ENCODE data around the gene RALGDS. TPM values are rescaled to one million over a fixed set of nuclear protein-coding genes. Genes with fewer than 3 reads are reported as not detected.

RALGDS gene
- total and polyA plus RNA-seq, 2 experiments from 2014 or later = 8.6 to 20.3 TPM

DNA sequence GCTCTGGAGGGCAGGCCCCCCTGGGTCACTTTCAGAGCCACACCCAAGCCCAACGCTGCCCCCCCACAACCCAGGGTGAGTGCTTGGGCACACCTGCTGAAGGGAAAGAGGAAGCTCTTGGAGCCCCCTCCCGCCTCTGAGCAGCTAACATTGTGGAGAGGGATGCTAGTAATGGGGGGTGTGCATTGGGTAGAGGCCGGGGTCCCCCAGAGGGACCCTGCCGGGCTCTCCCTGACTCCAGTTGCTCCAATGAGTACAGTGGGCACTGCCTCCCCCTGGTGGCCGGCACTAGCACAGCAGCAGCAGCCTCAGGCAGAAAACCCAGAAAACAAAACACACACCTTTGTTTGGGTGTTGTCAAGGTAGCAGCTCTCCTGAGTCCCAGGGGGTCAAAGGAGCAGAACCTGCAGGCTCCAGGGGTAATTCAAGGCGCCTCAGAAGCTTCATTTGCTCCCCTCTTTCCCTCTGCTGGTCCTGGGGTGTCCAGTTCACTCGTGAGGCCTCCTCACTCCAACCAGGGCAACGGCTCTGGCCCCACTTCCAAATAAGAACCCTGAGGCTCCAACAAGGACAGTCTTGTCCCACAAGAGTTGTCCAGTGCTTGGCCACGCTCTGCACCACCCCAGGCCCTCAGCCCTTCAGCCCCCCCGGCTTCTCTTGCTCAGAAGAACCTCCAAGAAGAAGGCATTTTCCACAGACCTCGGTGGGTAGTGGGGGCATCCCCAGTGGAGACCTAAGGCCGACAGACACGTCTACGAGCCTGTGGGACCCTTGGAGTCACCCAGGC, 26.6 kb upstream of the RALGDS start:
- H3K36me3 Mint-ChIP-seq (ENCODE audit: low read depth) = no peaks in the 10 kb centered on the region
- H3K4me1 Mint-ChIP-seq = peaks cover 21% of the 10 kb centered on the region; the same call in 2 of the 3 replicates
- H3K27ac ChIP-seq (ENCODE audit: low read depth) = no peak overlapping the region
- peaks cover 35% of the 10 kb centered on the region for H3K27me3 Mint-ChIP-seq (ENCODE audit: insufficient read depth, low read depth, poor library complexity)
- DNase-seq (ENCODE audit: low spot score) = peak; percentile 96
- no peak overlapping the region for H2AFZ ChIP-seq
- peak; percentile 26 for ATAC-seq
- peaks cover 4% of the 10 kb centered on the region; the same call in 1 of the 2 replicates for H3K27me3 ChIP-seq (ENCODE audit: insufficient read depth)
- H3K9me2 ChIP-seq (ENCODE audit: insufficient read depth) = no peaks in the 10 kb centered on the region
- H3K27ac Mint-ChIP-seq = no peak overlapping the region
- peak overlapping the region; percentile 73 for H3K4me3 ChIP-seq
- H3K4me1 ChIP-seq (ENCODE audit: insufficient read depth) = peaks cover 8% of the 10 kb centered on the region
- H3F3A ChIP-seq (replicated peaks; ENCODE audit: low read depth) = no peaks in the 10 kb centered on the region
- H3K36me3 ChIP-seq (ENCODE audit: insufficient read depth) = no peaks in the 10 kb centered on the region
- no peak for TF ChIP-seq JUNB (IDR thresholded peaks at IDR 0.05; ENCODE audit: unreplicated experiment)
- TF ChIP-seq, protein P1, sequence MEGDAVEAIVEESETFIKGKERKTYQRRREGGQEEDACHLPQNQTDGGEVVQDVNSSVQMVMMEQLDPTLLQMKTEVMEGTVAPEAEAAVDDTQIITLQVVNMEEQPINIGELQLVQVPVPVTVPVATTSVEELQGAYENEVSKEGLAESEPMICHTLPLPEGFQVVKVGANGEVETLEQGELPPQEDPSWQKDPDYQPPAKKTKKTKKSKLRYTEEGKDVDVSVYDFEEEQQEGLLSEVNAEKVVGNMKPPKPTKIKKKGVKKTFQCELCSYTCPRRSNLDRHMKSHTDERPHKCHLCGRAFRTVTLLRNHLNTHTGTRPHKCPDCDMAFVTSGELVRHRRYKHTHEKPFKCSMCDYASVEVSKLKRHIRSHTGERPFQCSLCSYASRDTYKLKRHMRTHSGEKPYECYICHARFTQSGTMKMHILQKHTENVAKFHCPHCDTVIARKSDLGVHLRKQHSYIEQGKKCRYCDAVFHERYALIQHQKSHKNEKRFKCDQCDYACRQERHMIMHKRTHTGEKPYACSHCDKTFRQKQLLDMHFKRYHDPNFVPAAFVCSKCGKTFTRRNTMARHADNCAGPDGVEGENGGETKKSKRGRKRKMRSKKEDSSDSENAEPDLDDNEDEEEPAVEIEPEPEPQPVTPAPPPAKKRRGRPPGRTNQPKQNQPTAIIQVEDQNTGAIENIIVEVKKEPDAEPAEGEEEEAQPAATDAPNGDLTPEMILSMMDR (conservative IDR thresholded peaks at IDR 0.05; ENCODE audit: low read depth in 2 of 2) = peak; percentile 90 to 94
- peak overlapping the region; percentile 94 for H3K4me2 ChIP-seq
- H3K4me3 Mint-ChIP-seq = peak overlapping the region; percentile 82
- H3K79me2 ChIP-seq (replicated peaks; ENCODE audit: insufficient read depth) = 0 out of 2 replicates have a peak, but pooled peaks cover 7% of the 10 kb centered on the region
- H3K9me3 Mint-ChIP-seq = no peaks in the 10 kb centered on the region
- H4K20me1 ChIP-seq (replicated peaks; ENCODE audit: insufficient read depth) = peaks cover 12% of the 10 kb centered on the region; the same call in 1 of the 2 replicates

DNA sequence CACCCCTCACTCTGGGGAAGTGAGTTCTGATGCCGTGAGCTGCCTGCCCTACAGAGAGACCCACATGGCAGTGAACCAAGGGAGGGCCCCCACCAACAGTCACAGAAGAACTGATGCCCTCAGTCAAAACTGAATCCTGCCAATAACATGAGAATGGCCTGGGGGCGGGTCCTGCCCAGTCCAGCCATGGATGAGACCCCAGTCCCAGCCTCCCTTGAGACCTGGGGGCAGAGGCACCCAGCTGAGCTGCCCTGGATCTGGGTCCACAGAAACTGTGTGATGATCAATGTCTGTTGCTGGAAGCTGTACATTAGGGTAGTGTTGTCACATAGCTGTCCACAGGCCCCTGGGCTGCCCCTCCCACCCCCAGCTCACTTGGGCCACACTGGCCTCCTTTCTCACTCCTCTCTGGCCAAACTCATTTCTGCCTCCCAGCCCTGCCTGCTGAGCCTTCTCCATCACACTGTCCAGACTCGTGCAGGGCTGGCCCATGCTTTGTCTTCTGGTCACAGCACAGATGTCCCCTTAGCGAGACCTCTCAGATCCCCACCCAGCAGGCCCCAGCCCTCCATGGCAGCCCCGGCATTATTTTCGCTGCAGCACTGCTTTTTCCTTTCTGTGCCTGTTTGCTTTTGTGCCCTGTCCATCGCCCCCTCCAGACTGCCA, 25.8 kb upstream of the RALGDS start:
- no peaks in the 10 kb centered on the region for H3K36me3 Mint-ChIP-seq (ENCODE audit: low read depth)
- no peak for ATAC-seq
- H3K4me1 ChIP-seq (ENCODE audit: insufficient read depth) = peaks cover 8% of the 10 kb centered on the region
- peaks cover 21% of the 10 kb centered on the region; the same call in 2 of the 3 replicates for H3K4me1 Mint-ChIP-seq
- H3K36me3 ChIP-seq (ENCODE audit: insufficient read depth) = no peaks in the 10 kb centered on the region
- H3F3A ChIP-seq (replicated peaks; ENCODE audit: low read depth) = no peaks in the 10 kb centered on the region
- H3K9me2 ChIP-seq (ENCODE audit: insufficient read depth) = no peaks in the 10 kb centered on the region
- no peak overlapping the region for H3K27ac Mint-ChIP-seq
- no peak overlapping the region; the same call in 2 of the 3 replicates for H3K4me3 Mint-ChIP-seq
- no peak overlapping the region for H2AFZ ChIP-seq
- H3K27me3 ChIP-seq (ENCODE audit: insufficient read depth) = peaks cover 4% of the 10 kb centered on the region; the same call in 1 of the 2 replicates
- H3K27me3 Mint-ChIP-seq (ENCODE audit: insufficient read depth, low read depth, poor library complexity) = peaks cover 39% of the 10 kb centered on the region
- H3K4me2 ChIP-seq = no peak overlapping the region
- DNase-seq (ENCODE audit: low spot score) = no peak
- H3K4me3 ChIP-seq = no peak overlapping the region
- 0 out of 2 replicates have a peak, but pooled peaks cover 8% of the 10 kb centered on the region for H3K79me2 ChIP-seq (replicated peaks; ENCODE audit: insufficient read depth)
- H4K20me1 ChIP-seq (replicated peaks; ENCODE audit: insufficient read depth) = peaks cover 12% of the 10 kb centered on the region; the same call in 1 of the 2 replicates
- no peak overlapping the region for H3K27ac ChIP-seq (ENCODE audit: low read depth)
- no peaks in the 10 kb centered on the region for H3K9me3 Mint-ChIP-seq
- TF ChIP-seq JUNB (IDR thresholded peaks at IDR 0.05; ENCODE audit: unreplicated experiment) (no peak), REST (IDR thresholded peaks at IDR 0.05; ENCODE audit: unreplicated experiment) (no peak), ZNF331 (CRISPR knock-in tag; IDR thresholded peaks at IDR 0.05; ENCODE audit: low read depth) (no peak), EZH2 (IDR thresholded peaks at IDR 0.05; ENCODE audit: low read depth, unreplicated experiment) (no peak), CREB1 (CRISPR knock-in tag; IDR thresholded peaks at IDR 0.05; ENCODE audit: low read depth) (no peak), NANOG (IDR thresholded peaks at IDR 0.05; ENCODE audit: borderline replicate concordance) (no peak)
- TF ChIP-seq, protein P1 (conservative IDR thresholded peaks at IDR 0.05; ENCODE audit: low read depth in 2 of 2) = no peak
- TF ChIP-seq, protein P2, sequence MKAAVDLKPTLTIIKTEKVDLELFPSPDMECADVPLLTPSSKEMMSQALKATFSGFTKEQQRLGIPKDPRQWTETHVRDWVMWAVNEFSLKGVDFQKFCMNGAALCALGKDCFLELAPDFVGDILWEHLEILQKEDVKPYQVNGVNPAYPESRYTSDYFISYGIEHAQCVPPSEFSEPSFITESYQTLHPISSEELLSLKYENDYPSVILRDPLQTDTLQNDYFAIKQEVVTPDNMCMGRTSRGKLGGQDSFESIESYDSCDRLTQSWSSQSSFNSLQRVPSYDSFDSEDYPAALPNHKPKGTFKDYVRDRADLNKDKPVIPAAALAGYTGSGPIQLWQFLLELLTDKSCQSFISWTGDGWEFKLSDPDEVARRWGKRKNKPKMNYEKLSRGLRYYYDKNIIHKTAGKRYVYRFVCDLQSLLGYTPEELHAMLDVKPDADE (IDR thresholded peaks at IDR 0.05) = no peak
